HG03354 (cell line): ENCODE results near the gene TRMT5.

ENCODE experiments used
- ATAC-seq: cut with Tn5 transposase; IDR thresholded peaks from one replicate; pipeline ENCODE4 v1.9.1; 2021; ENCODE audit warnings: mild to moderate bottlenecking; ENCODE audit not compliant: unreplicated experiment, poor library complexity, severe bottlenecking

TRMT5 gene

DNA sequence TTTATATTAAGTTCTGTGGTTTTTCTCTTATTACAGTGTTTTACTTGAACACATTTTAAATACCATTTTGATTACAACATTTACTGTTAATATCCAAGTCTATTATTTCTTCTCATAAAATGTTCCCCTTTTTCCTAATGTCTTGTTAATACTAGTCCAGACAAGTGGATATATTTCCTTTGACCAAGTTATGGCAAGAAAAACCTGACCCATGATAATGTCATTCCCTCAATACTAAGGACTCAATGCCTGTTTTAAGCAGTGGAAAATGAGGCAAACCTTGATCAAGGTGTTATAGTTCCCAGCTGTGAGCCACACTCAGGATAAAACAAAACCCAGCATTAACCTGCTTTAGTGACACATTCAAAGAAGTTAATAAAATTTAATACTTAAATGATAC is 12.2 kb downstream of the TRMT5 start:
- ATAC-seq = no peak

DNA sequence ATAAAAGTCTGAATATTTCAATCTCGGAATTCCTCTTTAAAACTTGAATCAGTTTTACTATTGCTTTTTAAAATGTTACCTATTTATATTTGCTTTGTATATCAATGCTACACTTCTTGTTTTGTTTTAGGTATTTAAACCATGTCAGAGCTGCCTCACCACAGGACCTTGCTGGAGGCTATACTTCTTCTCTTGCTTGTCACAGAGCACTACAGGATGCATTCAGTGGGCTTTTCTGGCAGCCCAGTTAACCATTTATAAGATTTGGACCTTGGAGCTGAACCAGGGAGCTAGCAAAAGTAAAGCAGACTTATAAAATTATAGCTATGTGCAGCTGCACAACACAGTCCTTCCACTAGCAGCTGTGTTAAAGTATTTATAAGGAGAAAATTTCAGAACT is 12.8 kb downstream of the TRMT5 start:
- ATAC-seq = no peak

DNA sequence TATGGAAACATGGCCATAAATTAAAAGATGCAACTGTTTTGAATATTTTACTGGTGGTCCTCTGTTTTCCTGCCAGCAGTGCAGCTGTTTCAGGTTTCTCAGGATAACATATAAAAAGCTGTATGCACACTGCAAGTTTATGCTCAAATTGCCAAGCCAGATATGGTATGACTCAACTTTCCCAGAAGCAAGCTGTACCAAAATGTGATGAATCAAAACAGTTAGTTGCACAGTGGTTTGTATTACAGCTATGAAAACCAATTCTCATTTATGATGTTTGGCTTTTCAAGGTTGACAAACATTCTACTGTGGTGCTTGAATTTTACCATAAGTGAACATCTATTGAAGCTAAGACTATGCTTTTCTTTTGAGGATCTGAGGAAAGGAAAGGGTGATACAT is 15.5 kb downstream of the TRMT5 start:
- no peak for ATAC-seq

DNA sequence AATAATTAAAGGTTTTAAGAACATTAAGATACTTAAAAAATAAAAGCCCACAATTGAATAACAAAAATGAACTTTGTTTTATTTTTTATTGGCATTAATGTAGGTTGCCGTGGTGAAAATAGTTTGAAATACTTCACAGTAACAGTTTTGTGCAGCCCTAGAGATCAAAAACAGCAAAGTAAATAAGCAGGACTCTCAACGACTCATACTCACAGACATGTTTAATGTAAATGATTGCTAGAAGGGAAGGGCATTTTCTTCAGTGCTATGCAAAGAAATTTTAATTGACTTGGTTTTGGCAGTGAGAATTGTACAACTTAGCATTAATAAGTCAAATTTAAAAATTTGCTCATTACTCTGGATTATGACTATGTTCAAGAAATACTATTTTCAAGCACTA is 16.0 kb downstream of the TRMT5 start:
- ATAC-seq = no peak

DNA sequence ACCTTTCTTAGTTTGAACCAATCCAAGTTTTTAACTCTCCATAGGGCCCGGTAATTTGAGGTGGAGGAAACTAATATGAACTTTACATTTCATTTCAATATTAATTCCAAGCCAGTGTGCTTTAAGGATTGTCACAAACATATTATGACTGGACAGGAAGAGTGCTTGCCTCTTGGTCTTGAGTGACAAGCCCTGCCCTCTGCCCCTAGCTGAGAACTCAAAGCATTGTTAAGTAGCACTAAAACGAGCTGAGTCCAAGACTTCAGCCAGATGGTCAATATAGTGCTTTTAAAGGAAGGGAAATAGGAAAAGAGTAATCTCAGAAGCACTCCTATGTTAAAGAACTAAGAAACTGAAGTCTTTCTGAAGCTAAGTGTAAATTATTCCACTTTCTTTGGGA is 17.1 kb downstream of the TRMT5 start:
- no peak for ATAC-seq

DNA sequence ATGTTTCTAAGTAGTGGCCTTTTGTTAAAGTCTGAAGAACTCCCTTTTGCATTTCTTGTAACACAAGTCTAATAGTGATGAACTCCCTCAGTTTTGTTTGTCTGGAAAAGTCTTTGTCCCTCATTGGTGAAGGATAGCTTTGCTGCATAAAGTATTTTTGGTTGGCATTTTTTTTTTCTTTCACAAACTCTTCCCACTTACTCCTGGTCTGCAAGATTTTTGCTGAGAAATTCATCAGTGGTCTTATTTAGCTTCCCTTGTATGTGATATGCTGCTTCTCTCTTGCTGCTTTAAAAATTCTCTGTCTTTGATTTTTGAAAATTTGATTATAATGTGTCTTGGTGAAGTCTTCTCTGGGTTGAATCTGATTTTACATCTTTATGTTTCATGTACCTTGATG is 22.7 kb downstream of the TRMT5 start:
- no peak for ATAC-seq

DNA sequence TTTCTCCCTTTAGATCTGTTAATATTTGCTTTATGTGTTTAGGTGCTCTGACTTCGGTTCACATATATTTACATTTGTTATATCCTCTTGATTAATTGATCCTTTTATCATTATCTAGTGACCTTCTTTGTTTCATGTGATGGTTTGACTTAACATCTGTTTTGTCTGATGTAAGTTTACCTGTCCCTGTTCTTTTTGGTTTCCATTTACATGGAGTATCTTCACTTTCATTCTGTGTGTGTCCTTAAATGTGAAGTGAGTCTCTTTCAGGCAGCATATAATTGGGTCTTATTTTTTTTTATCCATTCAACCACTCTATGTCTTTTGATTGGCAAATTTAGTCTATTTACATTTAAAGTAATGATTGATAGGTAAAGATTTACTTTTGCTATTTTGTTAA is 24.2 kb downstream of the TRMT5 start:
- ATAC-seq = no peak

DNA sequence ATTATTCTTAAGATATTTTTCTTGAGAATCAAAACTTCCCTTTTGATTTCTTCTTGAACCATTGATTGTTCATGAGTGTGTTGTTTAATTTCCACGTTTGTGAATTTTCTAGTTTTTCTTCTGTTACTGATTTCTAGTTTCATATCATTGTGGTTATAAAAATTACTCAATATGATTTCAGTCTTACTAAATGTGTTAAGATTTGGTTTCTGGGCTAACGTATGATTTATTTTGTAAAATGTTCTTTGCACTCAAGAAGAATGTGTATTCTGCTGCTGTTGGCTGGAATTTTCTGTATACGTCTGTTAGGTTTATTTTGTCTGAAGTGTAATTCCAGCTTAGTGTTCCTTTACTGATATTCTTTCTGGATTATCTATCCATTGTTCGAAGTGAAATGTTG is 24.7 kb downstream of the TRMT5 start:
- ATAC-seq = no peak

DNA sequence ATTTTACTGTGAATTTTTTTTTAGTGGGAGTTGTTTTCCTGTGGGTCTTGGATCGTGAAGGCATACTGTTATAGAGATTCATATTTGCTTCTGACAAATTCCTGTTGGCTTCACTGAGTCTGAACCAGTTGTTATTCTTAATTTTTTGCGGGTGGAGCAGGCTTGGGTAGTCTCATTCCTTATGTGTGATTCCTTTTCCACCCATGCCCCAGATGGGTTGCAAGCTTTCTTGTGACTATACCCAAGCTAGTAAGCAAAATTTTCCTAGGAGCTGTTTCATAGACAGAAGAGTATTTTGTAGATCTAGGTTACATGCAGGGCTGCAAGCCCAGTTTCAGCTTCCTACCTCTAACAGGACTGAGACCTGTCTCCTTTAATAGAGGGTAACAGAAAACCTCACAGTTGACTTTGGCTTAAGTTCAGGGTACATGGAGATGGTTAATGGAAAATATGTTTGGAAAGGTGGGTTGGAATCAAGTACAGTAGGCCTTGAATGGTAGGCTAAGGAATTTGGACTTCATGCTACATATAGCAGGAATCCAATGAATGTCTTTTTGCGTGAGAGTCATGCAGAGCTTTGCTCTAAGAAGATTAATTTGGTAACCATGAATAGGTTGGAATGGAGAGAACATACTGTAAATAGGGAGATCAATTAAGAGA is 29.0 kb downstream of the TRMT5 start:
- no peak for ATAC-seq

DNA sequence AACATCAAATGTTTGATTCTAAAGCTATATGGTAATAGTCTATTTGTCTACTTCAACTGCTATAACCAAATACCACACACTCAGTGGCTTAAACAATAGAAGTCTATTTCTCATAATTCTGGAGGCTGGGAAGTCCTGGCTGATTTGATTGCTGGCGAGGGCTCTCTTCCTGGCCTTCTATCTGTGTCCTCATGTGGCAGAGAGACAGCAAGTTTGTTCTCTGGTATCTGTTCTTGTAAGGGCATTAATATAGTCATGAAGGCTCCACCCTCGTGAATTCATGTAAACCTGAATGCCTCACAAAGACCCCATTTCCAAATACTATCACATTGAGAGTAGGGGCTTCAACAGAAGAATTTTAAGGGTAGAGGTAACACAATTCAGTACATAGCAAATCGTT is 34.1 kb downstream of the TRMT5 start:
- no peak for ATAC-seq

DNA sequence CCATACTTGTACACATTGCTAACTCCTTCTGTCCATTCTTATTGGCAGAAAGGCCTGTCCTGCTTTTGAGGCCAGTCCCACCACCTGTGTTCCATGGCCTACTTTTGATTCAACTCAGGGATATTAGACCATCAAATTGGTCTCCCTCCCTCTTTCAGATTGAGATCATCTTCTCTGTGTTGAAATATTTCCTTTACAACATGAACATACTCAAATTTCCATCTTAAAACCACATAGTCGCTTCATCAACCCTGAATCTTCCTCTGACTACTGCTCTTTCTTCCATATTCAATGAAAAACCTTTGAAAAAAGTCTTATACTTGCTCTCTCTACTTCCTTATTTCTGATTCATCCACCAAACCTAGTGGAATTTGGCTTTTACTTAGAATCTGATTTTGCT is 34.9 kb downstream of the TRMT5 start:
- ATAC-seq = no peak

DNA sequence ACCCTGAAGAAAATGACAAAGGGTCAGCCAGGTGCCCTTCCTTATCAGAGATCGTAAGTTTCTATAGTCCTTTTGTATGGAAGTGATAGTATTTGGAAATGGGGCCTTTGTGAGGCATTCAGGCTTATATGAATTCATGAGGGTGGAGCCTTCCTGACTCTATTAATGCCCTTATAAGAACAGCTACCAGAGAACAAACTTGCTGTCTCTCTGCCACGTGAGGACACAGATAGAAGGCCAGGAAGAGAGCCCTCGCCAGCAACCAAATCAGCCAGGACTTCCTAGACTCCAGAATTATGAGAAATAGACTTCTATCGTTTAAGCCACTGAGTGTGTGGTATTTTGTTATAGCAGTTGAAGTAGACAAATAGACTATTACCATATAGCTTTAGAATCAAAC is 36.7 kb downstream of the TRMT5 start:
- ATAC-seq = no peak

DNA sequence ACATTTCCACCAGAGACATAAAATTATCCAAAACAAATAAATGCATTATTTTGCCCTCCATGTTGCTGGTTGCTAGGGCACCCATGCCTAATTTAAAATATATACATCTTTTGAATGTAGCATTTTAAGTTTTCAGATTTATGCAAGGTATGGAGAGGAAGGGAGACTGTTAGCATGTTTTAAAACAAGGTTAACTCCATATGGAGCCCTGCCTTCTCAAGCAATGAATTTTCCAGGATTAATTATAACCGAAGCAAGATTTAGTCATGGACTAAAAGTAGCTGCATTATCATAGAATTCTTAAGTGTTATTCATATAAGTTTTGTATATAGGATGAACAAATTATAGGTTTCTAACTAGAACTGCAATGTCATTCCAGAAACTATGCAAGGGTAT is 37.2 kb downstream of the TRMT5 start:
- ATAC-seq = no peak

DNA sequence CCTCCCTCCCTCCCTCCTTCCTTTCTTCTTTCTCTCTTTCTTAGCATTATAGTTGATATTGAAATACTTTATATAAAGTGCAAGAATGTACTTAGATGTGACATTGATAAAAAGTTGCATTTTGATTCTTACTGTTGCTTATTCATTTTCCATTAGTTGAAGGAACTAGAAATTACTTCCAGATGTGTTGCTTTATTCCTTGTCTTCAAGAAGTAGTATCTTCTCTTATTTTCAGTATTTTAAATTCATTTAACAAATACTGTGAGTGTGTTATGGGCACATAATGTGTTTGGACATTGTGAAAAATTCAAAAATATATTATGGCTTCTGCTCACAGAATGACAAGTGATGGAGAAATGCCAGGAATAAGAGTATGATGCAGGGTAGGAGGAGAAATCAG is 45.6 kb downstream of the TRMT5 start:
- ATAC-seq = no peak

DNA sequence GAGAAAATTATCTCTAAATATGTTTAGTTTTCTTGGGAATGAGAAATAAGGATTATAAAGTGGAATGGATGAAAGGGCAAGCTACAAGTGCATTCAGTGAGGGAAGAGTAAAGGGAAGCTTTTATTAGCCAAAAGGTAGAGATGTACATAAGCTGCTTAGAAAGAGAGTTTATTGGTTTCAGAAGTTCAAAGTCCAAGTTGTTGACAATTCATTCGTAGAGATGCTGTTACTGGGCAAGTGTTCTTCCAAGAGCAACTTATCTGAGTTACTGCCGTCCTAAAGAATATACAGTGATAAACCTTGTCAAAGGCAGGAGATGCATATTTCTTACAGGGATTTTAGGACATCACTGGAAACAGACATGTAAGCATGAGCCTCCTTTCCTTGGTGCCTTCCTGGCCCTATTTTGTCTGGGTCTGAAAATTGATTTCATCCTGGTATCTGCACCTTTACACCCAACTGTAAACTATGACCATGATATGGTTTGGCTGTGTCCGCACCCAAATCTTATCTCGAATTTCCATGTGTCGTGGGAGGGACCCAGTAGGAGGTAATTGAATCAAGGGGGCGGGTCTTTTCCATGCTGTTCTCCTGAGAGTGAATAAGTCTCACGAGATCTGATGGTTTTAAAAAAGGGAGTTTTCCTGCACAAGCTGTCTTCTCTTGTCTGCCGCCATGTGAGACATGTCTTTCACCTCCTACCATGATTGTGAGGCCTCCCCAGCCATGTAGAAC is 46.8 kb downstream of the TRMT5 start:
- no peak for ATAC-seq

DNA sequence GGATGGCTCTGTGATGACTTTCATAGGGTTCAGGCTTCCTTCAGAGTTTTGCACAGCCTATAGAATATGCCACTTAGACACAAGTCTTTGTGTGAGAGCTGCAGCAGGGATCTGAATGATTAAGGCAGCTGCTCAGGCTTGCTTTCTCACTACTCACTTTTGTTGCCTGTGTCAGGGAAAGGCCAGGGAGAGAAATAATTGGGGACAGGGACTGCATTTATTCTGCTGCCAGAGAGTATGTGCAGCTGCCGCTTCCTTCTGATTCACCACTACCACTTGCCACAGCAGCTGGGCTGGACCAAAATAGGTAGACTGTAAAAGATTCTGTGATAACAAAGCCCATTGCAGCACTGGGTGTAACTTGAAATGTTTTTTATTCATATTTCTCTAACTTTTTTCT is 49.7 kb downstream of the TRMT5 start:
- no peak for ATAC-seq

DNA sequence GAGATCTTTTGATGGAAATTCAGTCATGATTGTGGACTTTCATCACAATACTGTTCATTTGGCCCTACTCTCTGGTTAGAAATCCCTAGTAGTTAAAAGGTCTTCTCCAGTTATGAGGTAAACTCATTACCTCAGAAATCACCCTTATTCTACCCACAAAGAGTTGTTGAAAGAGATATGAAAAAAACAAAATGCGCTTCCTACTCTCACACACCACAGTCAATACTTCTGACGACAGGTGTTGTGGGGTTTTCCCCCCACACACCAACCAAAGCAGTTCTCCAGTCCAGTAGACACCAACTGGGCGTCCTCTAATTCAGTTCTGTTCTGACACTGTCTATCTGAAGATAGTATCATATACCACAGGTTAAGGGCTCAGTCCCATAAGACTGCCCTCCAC is 54.9 kb downstream of the TRMT5 start:
- peak; percentile 97 for ATAC-seq

DNA sequence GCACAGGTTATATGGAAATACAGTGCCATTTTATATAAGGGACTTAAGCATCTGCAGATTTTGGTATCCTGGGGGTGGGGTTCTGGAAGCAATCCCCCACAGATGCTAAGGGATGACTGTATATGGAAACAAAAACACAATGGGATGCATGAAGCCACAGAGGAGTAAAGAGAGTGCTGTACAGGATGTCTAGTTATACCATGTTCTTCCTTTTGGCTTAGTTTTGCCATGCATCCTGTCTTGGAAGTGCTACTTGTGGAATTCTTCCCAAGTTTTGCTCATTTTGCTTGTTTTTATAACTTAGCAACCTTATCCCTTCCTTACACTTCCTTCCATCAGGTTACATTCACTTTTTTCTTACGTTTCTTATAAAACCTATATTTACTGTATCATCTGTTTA is 55.6 kb downstream of the TRMT5 start:
- ATAC-seq = no peak

DNA sequence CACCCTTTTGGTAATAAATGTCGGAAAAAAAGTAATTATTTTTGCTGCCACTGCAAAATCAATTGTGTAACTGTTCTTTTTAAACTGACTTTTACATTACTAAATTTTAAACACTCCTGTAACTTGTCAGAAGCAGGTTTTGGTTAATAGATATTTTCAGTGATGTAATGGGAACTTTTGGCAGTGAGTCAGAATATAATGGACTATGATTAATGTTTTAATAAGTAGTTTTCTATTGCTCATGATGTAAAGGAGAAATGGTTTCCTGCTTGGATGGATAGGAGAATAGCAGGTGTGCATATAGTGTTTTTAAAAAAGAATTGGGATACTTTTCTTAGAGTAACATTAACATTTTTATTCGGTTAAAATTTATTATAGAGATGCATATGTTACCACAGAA is 58.8 kb downstream of the TRMT5 start:
- no peak for ATAC-seq
